ENCODE data around the gene PRKN. TPM values are rescaled to one million over a fixed set of nuclear protein-coding genes. Genes with fewer than 3 reads are reported as not detected.

Gene PRKN
- total RNA-seq, 1 donor from 2014 or later = not detected

GRCh38 chr6:161922631-161923119 is 804.9 kb downstream of the PRKN start:
- intact Hi-C loops (cut with micrococcal nuclease) = no loop called here

GRCh38 chr6:161921602-161922395 is 805.8 kb downstream of the PRKN start:
- H3K9me3 Mint-ChIP-seq = no peaks in the 10 kb centered on the region
- no peak overlapping the region for H3K27ac Mint-ChIP-seq
- H3K4me3 Mint-ChIP-seq (ENCODE audit: low read depth) = no peak overlapping the region
- no peak for DNase-seq (ENCODE audit: low spot score)
- H3K4me1 Mint-ChIP-seq (ENCODE audit: low read depth) = peaks cover 2% of the 10 kb centered on the region
- no peaks in the 10 kb centered on the region for H3K27me3 Mint-ChIP-seq (ENCODE audit: low read depth)
- intact Hi-C loops (cut with micrococcal nuclease) = no loop called here
- no peaks in the 10 kb centered on the region for H3K36me3 Mint-ChIP-seq (ENCODE audit: low read depth)

More at GRCh38 chr6:161922631-161923119, 804.9 kb downstream of the PRKN start:
- Mint-ChIP-seq H3K4me1 (ENCODE audit: low read depth) (peaks cover 2% of the 10 kb centered on the region), H3K27ac (no peak overlapping the region), H3K4me3 (ENCODE audit: low read depth) (no peak overlapping the region), H3K27me3 (ENCODE audit: low read depth) (no peaks in the 10 kb centered on the region), H3K36me3 (ENCODE audit: low read depth) (no peaks in the 10 kb centered on the region), H3K9me3 (no peaks in the 10 kb centered on the region)
- no peak for DNase-seq (ENCODE audit: low spot score)

- no peak for DNase-seq (ENCODE audit: low spot score)
- intact Hi-C loops (cut with micrococcal nuclease) = no loop called here
- H3K36me3 Mint-ChIP-seq (ENCODE audit: low read depth) = no peaks in the 10 kb centered on the region
- no peaks in the 10 kb centered on the region for H3K9me3 Mint-ChIP-seq
- no peak overlapping the region for H3K4me3 Mint-ChIP-seq (ENCODE audit: low read depth)
- no peaks in the 10 kb centered on the region for H3K27me3 Mint-ChIP-seq (ENCODE audit: low read depth)
- H3K4me1 Mint-ChIP-seq (ENCODE audit: low read depth) = peaks cover 2% of the 10 kb centered on the region
- no peak overlapping the region for H3K27ac Mint-ChIP-seq
Measured at GRCh38 chr6:161919691-161920090, 807.9 kb downstream of the PRKN start.

GRCh38 chr6:161918628-161919205 is 808.8 kb downstream of the PRKN start:
- peaks cover 2% of the 10 kb centered on the region for H3K4me1 Mint-ChIP-seq (ENCODE audit: low read depth)
- no peak for DNase-seq (ENCODE audit: low spot score)
- no peak overlapping the region for H3K27ac Mint-ChIP-seq
- no peak overlapping the region for H3K4me3 Mint-ChIP-seq (ENCODE audit: low read depth)
- intact Hi-C loops (cut with micrococcal nuclease) = no loop called here
- no peaks in the 10 kb centered on the region for H3K27me3 Mint-ChIP-seq (ENCODE audit: low read depth)
- no peaks in the 10 kb centered on the region for H3K36me3 Mint-ChIP-seq (ENCODE audit: low read depth)
- H3K9me3 Mint-ChIP-seq = no peaks in the 10 kb centered on the region

GRCh38 chr6:161918109-161918531 is 809.4 kb downstream of the PRKN start:
- DNase-seq (ENCODE audit: low spot score) = no peak
- intact Hi-C loops (cut with micrococcal nuclease) = no loop called here
- H3K36me3 Mint-ChIP-seq (ENCODE audit: low read depth) = no peaks in the 10 kb centered on the region
- H3K4me3 Mint-ChIP-seq (ENCODE audit: low read depth) = no peak overlapping the region
- no peak overlapping the region for H3K27ac Mint-ChIP-seq
- H3K9me3 Mint-ChIP-seq = no peaks in the 10 kb centered on the region
- peaks cover 2% of the 10 kb centered on the region for H3K4me1 Mint-ChIP-seq (ENCODE audit: low read depth)
- H3K27me3 Mint-ChIP-seq (ENCODE audit: low read depth) = no peaks in the 10 kb centered on the region

GRCh38 chr6:161917645-161918044 is 809.9 kb downstream of the PRKN start:
- Mint-ChIP-seq H3K4me3 (ENCODE audit: low read depth) (no peak overlapping the region), H3K27me3 (ENCODE audit: low read depth) (no peaks in the 10 kb centered on the region), H3K36me3 (ENCODE audit: low read depth) (no peaks in the 10 kb centered on the region), H3K27ac (no peak overlapping the region), H3K4me1 (ENCODE audit: low read depth) (no peaks in the 10 kb centered on the region), H3K9me3 (no peaks in the 10 kb centered on the region)
- intact Hi-C loops (cut with micrococcal nuclease) = no loop called here
- no peak for DNase-seq (ENCODE audit: low spot score)

GRCh38 chr6:161915456-161915964 is 812.1 kb downstream of the PRKN start:
- intact Hi-C loops (cut with micrococcal nuclease) = no loop called here
- Mint-ChIP-seq H3K36me3 (ENCODE audit: low read depth) (no peaks in the 10 kb centered on the region), H3K4me1 (ENCODE audit: low read depth) (no peaks in the 10 kb centered on the region), H3K27ac (no peak overlapping the region), H3K27me3 (ENCODE audit: low read depth) (no peaks in the 10 kb centered on the region), H3K9me3 (no peaks in the 10 kb centered on the region), H3K4me3 (ENCODE audit: low read depth) (no peak overlapping the region)
- no peak for DNase-seq (ENCODE audit: low spot score)

GRCh38 chr6:161908872-161909271 is 818.7 kb downstream of the PRKN start:
- H3K9me3 Mint-ChIP-seq = no peaks in the 10 kb centered on the region
- no peaks in the 10 kb centered on the region for H3K27me3 Mint-ChIP-seq (ENCODE audit: low read depth)
- no peak for DNase-seq (ENCODE audit: low spot score)
- H3K4me1 Mint-ChIP-seq (ENCODE audit: low read depth) = no peaks in the 10 kb centered on the region
- H3K27ac Mint-ChIP-seq = no peak overlapping the region
- H3K36me3 Mint-ChIP-seq (ENCODE audit: low read depth) = no peaks in the 10 kb centered on the region
- intact Hi-C loops (cut with micrococcal nuclease) = no loop called here
- no peak overlapping the region for H3K4me3 Mint-ChIP-seq (ENCODE audit: low read depth)

DNA sequence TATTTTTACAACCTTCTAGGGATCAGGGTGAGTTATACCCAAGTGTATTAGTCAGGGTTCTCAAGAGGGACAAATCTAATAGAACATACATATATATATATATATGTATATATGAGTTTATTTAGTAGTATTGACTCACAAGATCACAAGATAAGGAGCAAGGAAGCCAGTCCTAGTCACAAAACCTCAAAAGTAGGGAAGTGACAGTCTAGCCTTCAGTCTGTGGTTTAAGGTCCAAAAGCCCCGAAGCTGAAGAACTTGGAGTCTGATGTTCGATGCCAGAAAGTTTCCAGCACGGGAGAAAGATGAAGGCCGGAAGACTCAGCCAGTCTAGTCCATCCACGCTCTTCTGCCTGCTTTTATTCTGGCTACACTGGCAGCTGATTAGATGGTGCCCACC is 821.0 kb downstream of the PRKN start:
- intact Hi-C loops (cut with micrococcal nuclease) = no loop called here
- no peak overlapping the region for H3K27ac Mint-ChIP-seq
- no peaks in the 10 kb centered on the region for H3K27me3 Mint-ChIP-seq (ENCODE audit: low read depth)
- DNase-seq (ENCODE audit: low spot score) = no peak
- H3K36me3 Mint-ChIP-seq (ENCODE audit: low read depth) = no peaks in the 10 kb centered on the region
- no peaks in the 10 kb centered on the region for H3K4me1 Mint-ChIP-seq (ENCODE audit: low read depth)
- no peaks in the 10 kb centered on the region for H3K9me3 Mint-ChIP-seq
- no peak overlapping the region for H3K4me3 Mint-ChIP-seq (ENCODE audit: low read depth)

DNA sequence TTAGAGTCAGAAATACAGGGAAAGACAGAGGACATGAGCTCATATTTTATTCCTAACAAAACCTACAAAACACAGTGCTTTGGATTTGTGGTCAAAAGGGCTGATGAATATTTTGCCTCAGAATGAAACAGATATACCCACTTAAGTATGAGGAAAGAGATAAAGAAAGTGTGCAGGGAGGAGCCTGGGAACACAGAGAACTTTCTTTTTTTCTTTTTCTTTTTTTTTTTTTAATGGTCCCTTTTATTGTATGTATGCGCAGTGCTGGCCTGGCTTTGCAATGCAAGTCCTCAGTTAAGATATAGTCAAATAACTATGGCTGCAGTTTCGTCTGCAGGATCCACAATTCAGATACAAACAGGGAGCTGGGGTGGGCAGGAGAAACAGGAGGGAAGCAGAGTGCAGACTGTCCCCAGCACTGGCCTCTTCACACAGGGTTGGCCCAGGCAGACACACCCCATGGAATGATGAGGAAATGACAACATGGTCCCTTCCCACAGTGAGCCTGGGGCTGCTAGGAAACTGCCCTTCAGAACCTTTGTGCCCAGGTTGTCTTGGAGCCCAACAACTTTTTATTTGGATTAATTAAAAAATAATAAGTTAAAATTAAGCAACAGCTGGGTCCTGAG is 823.9 kb downstream of the PRKN start:
- H3K4me3 Mint-ChIP-seq (ENCODE audit: low read depth) = no peak overlapping the region
- H3K27me3 Mint-ChIP-seq (ENCODE audit: low read depth) = no peaks in the 10 kb centered on the region
- no peaks in the 10 kb centered on the region for H3K9me3 Mint-ChIP-seq
- no peak overlapping the region for H3K27ac Mint-ChIP-seq
- H3K36me3 Mint-ChIP-seq (ENCODE audit: low read depth) = no peaks in the 10 kb centered on the region
- no peak for DNase-seq (ENCODE audit: low spot score)
- intact Hi-C loops (cut with micrococcal nuclease) = no loop called here
- H3K4me1 Mint-ChIP-seq (ENCODE audit: low read depth) = no peaks in the 10 kb centered on the region

- Mint-ChIP-seq H3K36me3 (ENCODE audit: low read depth) (no peaks in the 10 kb centered on the region), H3K4me1 (ENCODE audit: low read depth) (no peaks in the 10 kb centered on the region), H3K4me3 (ENCODE audit: low read depth) (no peak overlapping the region), H3K9me3 (no peaks in the 10 kb centered on the region), H3K27me3 (ENCODE audit: low read depth) (no peaks in the 10 kb centered on the region), H3K27ac (no peak overlapping the region)
- DNase-seq (ENCODE audit: low spot score) = no peak
- intact Hi-C loops (cut with micrococcal nuclease) = no loop called here
Measured at GRCh38 chr6:161901740-161902426, 825.7 kb downstream of the PRKN start.

- Mint-ChIP-seq H3K27me3 (ENCODE audit: low read depth) (no peaks in the 10 kb centered on the region), H3K4me1 (ENCODE audit: low read depth) (no peaks in the 10 kb centered on the region), H3K36me3 (ENCODE audit: low read depth) (no peaks in the 10 kb centered on the region), H3K27ac (no peak overlapping the region), H3K4me3 (ENCODE audit: low read depth) (no peak overlapping the region), H3K9me3 (no peaks in the 10 kb centered on the region)
- DNase-seq (ENCODE audit: low spot score) = no peak
- intact Hi-C loops (cut with micrococcal nuclease) = no loop called here
Measured at GRCh38 chr6:161894436-161894835, 833.1 kb downstream of the PRKN start.
